T-helper 2 cell treated with Interferon-gamma antibody and Interleukin-4, amounts not matched to agents 5 μg/mL and 100 μg/mL, for 36 hours (primary cell): ENCODE results near the gene TRPC4.
"Not testable (repeated sequence)": the region's sequence is repeated elsewhere in the genome, so short reads cannot be mapped to it uniquely, and the experiment has no call there.

Experiments
- DNase-seq: peaks from one replicate; pipeline ENCODE4 v3.0.0; 2021; ENCODE audit warnings: low spot score
- H3K27ac Mint-ChIP-seq: one replicate; pipeline ENCODE4 v1.8.0; 2021; ENCODE audit warnings: mild to moderate bottlenecking, mixed read lengths
- H3K27me3 Mint-ChIP-seq: one replicate; pipeline ENCODE4 v1.8.0; 2021; ENCODE audit warnings: low read depth, mixed read lengths
- H3K36me3 Mint-ChIP-seq: one replicate; pipeline ENCODE4 v1.8.0; 2021; ENCODE audit warnings: low read depth, mixed read lengths
- H3K4me1 Mint-ChIP-seq: one replicate; pipeline ENCODE4 v1.8.0; 2021; ENCODE audit warnings: low read depth, mixed read lengths
- H3K4me3 Mint-ChIP-seq: one replicate; pipeline ENCODE4 v1.8.0; 2022; ENCODE audit warnings: mild to moderate bottlenecking, moderate library complexity, mixed read lengths
- H3K9me3 Mint-ChIP-seq: one replicate; pipeline ENCODE4 v1.8.0; 2021; ENCODE audit warnings: mixed read lengths

TRPC4 gene

DNA sequence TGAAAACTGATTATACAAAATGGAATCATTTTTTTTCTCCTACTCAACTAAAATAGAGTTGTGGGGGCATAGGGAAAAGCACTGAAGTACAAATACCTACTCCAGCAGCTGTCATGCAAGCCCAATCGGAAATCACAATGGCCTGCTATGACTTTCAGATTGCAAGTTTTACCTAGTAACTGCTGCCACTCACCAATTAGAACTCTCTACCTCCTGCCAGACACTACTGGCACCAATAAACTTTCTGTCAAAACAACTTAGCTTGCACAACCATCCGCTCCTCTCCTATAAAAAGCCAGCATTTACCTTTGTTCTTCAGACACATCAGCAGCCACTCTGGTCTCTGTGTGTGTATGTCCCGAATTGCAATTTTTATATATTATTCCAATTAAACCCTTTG is 9.3 kb upstream of the TRPC4 start:
- H3K27me3 Mint-ChIP-seq = no peaks in the 10 kb centered on the region
- H3K36me3 Mint-ChIP-seq = no peaks in the 10 kb centered on the region
- H3K27ac Mint-ChIP-seq = no peak overlapping the region
- no peaks in the 10 kb centered on the region for H3K4me1 Mint-ChIP-seq
- no peak overlapping the region for H3K4me3 Mint-ChIP-seq
- H3K9me3 Mint-ChIP-seq = no peaks in the 10 kb centered on the region
- DNase-seq = no peak

GRCh38 chr13:37878496-37878895 is 8.9 kb upstream of the TRPC4 start:
- no peaks in the 10 kb centered on the region for H3K36me3 Mint-ChIP-seq
- no peak for DNase-seq
- no peaks in the 10 kb centered on the region for H3K9me3 Mint-ChIP-seq
- H3K27ac Mint-ChIP-seq = no peak overlapping the region
- H3K4me1 Mint-ChIP-seq = no peaks in the 10 kb centered on the region
- no peak overlapping the region for H3K4me3 Mint-ChIP-seq
- H3K27me3 Mint-ChIP-seq = no peaks in the 10 kb centered on the region

GRCh38 chr13:37870895-37871550 is 1.5 kb upstream of the TRPC4 start:
- no peak for DNase-seq
- Mint-ChIP-seq H3K36me3 (no peaks in the 10 kb centered on the region), H3K4me3 (no peak overlapping the region), H3K27me3 (peaks cover 38% of the 10 kb centered on the region), H3K9me3 (no peaks in the 10 kb centered on the region), H3K27ac (no peak overlapping the region), H3K4me1 (peaks cover 2% of the 10 kb centered on the region)

- Mint-ChIP-seq H3K4me1 (peaks cover 2% of the 10 kb centered on the region), H3K27me3 (peaks cover 38% of the 10 kb centered on the region), H3K27ac (no peak overlapping the region), H3K4me3 (no peak overlapping the region), H3K36me3 (no peaks in the 10 kb centered on the region), H3K9me3 (no peaks in the 10 kb centered on the region)
- DNase-seq = no peak
These were observed 895 bp upstream of the TRPC4 start for GRCh38 chr13:37870489-37870845.

GRCh38 chr13:37869506-37869755 is 141 bp downstream of the TRPC4 start:
- H3K4me3 Mint-ChIP-seq = peak overlapping the region; percentile 18

GRCh38 chr13:37868691-37869505 is 674 bp downstream of the TRPC4 start:
- DNase-seq = no peak
- Mint-ChIP-seq H3K4me3 (peak overlapping the region; percentile 18), H3K27ac (no peak overlapping the region)

More at GRCh38 chr13:37869506-37869755, 141 bp downstream of the TRPC4 start:
- Mint-ChIP-seq H3K27ac (no peak overlapping the region), H3K27me3 (peaks cover 38% of the 10 kb centered on the region), H3K9me3 (no peaks in the 10 kb centered on the region), H3K4me1 (peaks cover 2% of the 10 kb centered on the region), H3K36me3 (no peaks in the 10 kb centered on the region)
- no peak for DNase-seq

DNA sequence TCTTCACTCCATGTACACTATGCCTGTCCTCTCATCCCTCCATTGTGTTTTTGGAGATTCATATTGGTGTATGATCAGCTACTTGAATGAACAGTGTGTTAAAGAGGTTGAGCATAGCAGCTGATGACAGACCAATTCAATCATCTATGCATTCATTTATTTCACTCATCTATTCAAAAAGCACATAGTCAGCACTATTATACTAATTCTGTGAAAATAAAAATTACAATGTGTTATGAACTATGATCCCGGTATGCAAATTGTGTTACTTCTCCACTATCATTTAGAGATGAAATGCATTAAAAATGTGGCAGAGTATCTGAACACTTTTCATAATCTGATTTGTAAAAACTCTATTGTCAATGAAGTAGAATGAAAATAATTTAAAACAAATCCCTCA is 5.9 kb downstream of the TRPC4 start:
- peaks cover 6% of the 10 kb centered on the region for H3K27me3 Mint-ChIP-seq
- no peak for DNase-seq
- H3K9me3 Mint-ChIP-seq = no peaks in the 10 kb centered on the region
- no peak overlapping the region for H3K27ac Mint-ChIP-seq
- no peaks in the 10 kb centered on the region for H3K4me1 Mint-ChIP-seq
- no peak overlapping the region for H3K4me3 Mint-ChIP-seq
- H3K36me3 Mint-ChIP-seq = no peaks in the 10 kb centered on the region

More at GRCh38 chr13:37868691-37869505, 674 bp downstream of the TRPC4 start:
- Mint-ChIP-seq H3K4me1 (peaks cover 2% of the 10 kb centered on the region), H3K27me3 (peaks cover 38% of the 10 kb centered on the region), H3K36me3 (no peaks in the 10 kb centered on the region), H3K9me3 (no peaks in the 10 kb centered on the region)

- no peak for DNase-seq
- Mint-ChIP-seq H3K27me3 (no peaks in the 10 kb centered on the region), H3K4me3 (no peak overlapping the region), H3K4me1 (no peaks in the 10 kb centered on the region), H3K27ac (no peak overlapping the region), H3K36me3 (no peaks in the 10 kb centered on the region), H3K9me3 (peaks cover 21% of the 10 kb centered on the region)
These were observed 34.2 kb downstream of the TRPC4 start for GRCh38 chr13:37835392-37835791.

DNA sequence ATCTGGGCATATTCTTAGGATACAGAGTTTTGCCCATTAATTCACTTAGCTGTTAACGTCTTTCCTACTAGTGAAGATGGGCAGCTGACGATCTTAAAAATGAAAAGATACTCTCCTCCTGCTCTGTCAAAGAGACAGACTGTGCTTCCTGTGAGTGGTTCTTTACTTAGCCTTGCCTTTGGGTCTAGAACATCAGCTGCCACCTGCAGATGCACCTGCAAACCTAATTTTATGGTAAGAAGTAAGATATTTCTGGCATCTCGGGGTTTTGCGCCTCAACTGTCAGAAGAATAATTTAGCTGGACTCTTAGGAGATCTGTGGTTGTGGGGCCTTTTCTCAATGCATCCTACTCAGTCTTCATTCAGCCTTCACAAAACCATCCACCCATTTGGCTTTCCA is 36.2 kb downstream of the TRPC4 start:
- Mint-ChIP-seq H3K4me1 (no peaks in the 10 kb centered on the region), H3K36me3 (no peaks in the 10 kb centered on the region), H3K9me3 (peaks cover 25% of the 10 kb centered on the region), H3K27me3 (no peaks in the 10 kb centered on the region), H3K27ac (no peak overlapping the region), H3K4me3 (no peak overlapping the region)
- DNase-seq = no peak

GRCh38 chr13:37816276-37816675 is 53.3 kb downstream of the TRPC4 start:
- peaks cover 47% of the 10 kb centered on the region for H3K9me3 Mint-ChIP-seq
- no peak overlapping the region for H3K4me3 Mint-ChIP-seq
- H3K27me3 Mint-ChIP-seq = no peaks in the 10 kb centered on the region
- no peaks in the 10 kb centered on the region for H3K36me3 Mint-ChIP-seq
- DNase-seq = no peak
- no peaks in the 10 kb centered on the region for H3K4me1 Mint-ChIP-seq
- H3K27ac Mint-ChIP-seq = no peak overlapping the region

GRCh38 chr13:37811441-37811840 is 58.1 kb downstream of the TRPC4 start:
- H3K4me3 Mint-ChIP-seq = no peak overlapping the region
- H3K27me3 Mint-ChIP-seq = no peaks in the 10 kb centered on the region
- no peaks in the 10 kb centered on the region for H3K4me1 Mint-ChIP-seq
- H3K9me3 Mint-ChIP-seq = peaks cover 12% of the 10 kb centered on the region
- H3K27ac Mint-ChIP-seq = no peak overlapping the region
- DNase-seq = no peak
- H3K36me3 Mint-ChIP-seq = no peaks in the 10 kb centered on the region

DNA sequence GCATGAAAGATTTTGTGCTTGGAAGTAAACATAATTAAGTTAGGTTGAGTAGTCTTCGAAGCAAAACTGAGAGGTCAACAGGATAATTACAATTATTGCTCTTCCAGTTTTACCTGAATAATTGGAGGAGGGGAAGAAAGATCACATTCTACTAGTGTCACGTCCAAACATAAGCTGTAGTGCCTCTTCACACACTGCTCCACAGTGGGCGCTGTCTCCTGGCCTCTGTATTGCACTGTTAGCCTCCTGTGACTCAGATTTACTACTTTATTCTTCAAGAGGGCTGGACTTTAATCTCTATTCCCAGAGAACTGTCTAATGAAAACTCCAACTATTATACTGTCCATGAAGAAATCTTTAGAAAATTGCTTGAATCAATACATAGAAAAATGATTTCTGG is 62.9 kb downstream of the TRPC4 start:
- no peaks in the 10 kb centered on the region for H3K36me3 Mint-ChIP-seq
- no peaks in the 10 kb centered on the region for H3K4me1 Mint-ChIP-seq
- H3K27ac Mint-ChIP-seq = no peak overlapping the region
- no peaks in the 10 kb centered on the region for H3K27me3 Mint-ChIP-seq
- no peak for DNase-seq
- no peaks in the 10 kb centered on the region for H3K9me3 Mint-ChIP-seq
- no peak overlapping the region for H3K4me3 Mint-ChIP-seq

DNA sequence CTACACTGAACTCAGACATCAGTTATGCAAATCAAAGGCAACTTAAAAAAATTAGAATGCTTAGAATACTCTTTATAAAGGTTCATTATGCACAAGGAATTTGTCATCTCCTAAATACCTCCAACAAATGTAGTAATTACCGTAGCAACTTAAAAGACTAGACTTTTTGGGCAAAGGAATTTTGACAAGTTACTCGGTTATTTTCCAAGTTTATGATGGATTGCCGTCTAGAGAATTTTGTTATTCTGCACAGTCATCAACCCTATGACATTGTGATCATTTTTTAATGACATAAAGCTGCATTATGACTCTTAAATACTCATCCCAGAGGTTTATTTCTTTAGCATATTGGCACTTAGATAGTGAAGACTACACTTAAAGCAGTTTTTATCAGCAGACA is 71.9 kb downstream of the TRPC4 start:
- no peak overlapping the region for H3K27ac Mint-ChIP-seq
- no peaks in the 10 kb centered on the region for H3K9me3 Mint-ChIP-seq
- no peaks in the 10 kb centered on the region for H3K36me3 Mint-ChIP-seq
- no peaks in the 10 kb centered on the region for H3K4me1 Mint-ChIP-seq
- DNase-seq = no peak
- no peaks in the 10 kb centered on the region for H3K27me3 Mint-ChIP-seq
- no peak overlapping the region for H3K4me3 Mint-ChIP-seq

GRCh38 chr13:37796795-37797194 is 72.8 kb downstream of the TRPC4 start:
- not testable (repeated sequence) for H3K9me3 Mint-ChIP-seq, H3K27me3 Mint-ChIP-seq, H3K4me3 Mint-ChIP-seq, DNase-seq, H3K4me1 Mint-ChIP-seq, H3K27ac Mint-ChIP-seq, H3K36me3 Mint-ChIP-seq

DNA sequence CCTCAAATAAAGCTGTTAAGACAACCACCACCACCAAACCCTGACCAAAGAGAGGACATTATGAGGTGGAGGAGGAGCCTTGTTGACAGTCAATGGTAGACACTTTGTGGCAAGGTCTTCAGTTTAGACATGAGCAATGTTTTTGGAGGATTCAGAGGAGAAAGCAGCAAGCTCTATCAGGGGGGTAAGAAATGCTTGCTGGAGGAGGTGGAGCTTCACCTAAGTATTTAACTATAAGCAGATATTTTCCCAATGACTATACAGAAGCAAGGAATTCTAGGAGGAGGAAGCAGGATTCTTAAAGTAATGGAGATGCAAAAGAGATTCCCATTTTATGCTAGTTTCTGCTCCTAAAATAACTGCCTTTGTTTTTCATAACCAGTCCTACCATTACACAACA is 74.2 kb downstream of the TRPC4 start:
- Mint-ChIP-seq H3K4me1 (no peaks in the 10 kb centered on the region), H3K27ac (no peak overlapping the region), H3K9me3 (no peaks in the 10 kb centered on the region), H3K27me3 (no peaks in the 10 kb centered on the region), H3K36me3 (no peaks in the 10 kb centered on the region), H3K4me3 (no peak overlapping the region)
- DNase-seq = no peak
